Measurements from ENCODE around the gene ZCCHC13. TPM values are rescaled to one million over a fixed set of nuclear protein-coding genes. Genes with fewer than 3 reads are reported as not detected.
A peak's percentile ranks its signal among the peaks of the same experiment; 100 is the strongest.

The ZCCHC13 gene
- total RNA-seq, 1 experiment from 2014 or later, result not detected

DNA sequence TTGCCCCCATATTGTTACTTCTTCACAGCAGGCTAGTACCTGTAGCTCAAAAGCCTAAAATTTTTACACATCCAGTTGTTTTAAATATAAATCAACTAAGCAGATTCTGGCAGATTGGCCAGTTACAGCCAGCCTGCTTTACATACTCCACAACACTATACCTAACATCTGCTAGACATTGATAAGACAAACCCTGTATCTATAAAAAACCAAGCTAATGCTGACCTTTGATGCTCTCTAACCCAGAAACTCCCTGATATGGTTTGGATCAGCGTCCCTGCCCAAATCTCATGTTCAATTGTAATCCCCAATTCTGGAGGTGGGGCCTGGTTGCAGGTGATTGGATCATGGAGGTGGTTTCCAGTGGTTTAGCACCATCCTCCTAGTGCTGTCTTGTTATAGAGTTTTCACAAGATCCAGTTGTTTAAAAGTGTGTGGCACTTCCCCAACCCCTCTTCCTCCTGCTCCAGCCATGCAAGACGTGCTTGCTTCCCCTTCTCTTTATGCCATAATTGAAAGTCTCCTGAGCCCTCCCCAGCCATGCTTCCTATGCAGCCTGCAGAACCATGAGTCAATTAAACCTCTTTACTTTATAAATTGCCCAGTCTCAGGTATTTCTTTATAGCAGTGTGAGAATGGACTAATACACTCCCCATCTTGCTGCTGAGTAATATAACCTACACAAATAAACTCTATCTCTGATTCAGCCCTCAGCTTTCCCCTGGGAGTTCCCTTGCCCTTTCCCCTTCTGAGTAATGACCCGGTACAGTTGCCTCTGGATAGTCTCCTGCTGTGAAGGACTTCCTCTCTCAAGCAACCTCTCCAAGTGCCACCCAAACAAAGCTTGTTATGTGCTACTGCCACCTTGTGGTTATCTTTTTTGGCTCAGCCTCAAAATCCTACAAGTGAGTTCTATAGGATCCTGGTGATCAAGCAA, 39.6 kb downstream of the ZCCHC13 start:
- Histone ChIP-seq H3K9me2 (replicated peaks; ENCODE audit: low read length) (no peaks in the 10 kb centered on the region), H4K20me1 (ENCODE audit: low read length) (no peaks in the 10 kb centered on the region), H2AFZ (ENCODE audit: low read length) (no peak overlapping the region), H3K4me2 (ENCODE audit: low read length) (peak overlapping the region; percentile 58), H3K9ac (ENCODE audit: low read length) (peak overlapping the region; percentile 39; the same call in 1 of the 2 replicates), H3F3A (ENCODE audit: low read length, unreplicated experiment) (peaks cover 4% of the 10 kb centered on the region), H3K9me3 (ENCODE audit: low read length) (no peaks in the 10 kb centered on the region), H3K27me3 (ENCODE audit: low read length) (no peaks in the 10 kb centered on the region), H3K4me1 (ENCODE audit: insufficient read depth, low read length) (peaks cover 8% of the 10 kb centered on the region), H3K4me3 (ENCODE audit: low read length) (peak overlapping the region; percentile 15; the same call in 1 of the 2 replicates), H3K27ac (ENCODE audit: low read length) (peak overlapping the region; percentile 89), H3K36me3 (ENCODE audit: low read depth, low read length) (no peaks in the 10 kb centered on the region), H3K79me2 (ENCODE audit: low read length) (no peaks in the 10 kb centered on the region)
- BruUV-seq (replicated peaks), result no TSS peak
- DNase-seq (peak; percentile 96), ATAC-seq (peak; percentile 99)
- CTCF ChIA-PET, result interaction anchor here (0.5 to 0.6 kb wide), 2 partner anchors 209 to 364 kb away, joined by 3 to 6 read pairs; no protein-coding TSS in a partner anchor
- POLR2A ChIA-PET (ENCODE audit: unreplicated experiment), result interaction anchor here (0.5 to 0.6 kb wide), 2 partner anchors 51 to 150 kb away, joined by 3 to 12 read pairs; no protein-coding TSS in a partner anchor
- TF ChIP-seq EZH2phosphoT487 (IDR thresholded peaks at IDR 0.05; ENCODE audit: borderline replicate concordance, low read length), result no peak
- TF ChIP-seq, protein P1, sequence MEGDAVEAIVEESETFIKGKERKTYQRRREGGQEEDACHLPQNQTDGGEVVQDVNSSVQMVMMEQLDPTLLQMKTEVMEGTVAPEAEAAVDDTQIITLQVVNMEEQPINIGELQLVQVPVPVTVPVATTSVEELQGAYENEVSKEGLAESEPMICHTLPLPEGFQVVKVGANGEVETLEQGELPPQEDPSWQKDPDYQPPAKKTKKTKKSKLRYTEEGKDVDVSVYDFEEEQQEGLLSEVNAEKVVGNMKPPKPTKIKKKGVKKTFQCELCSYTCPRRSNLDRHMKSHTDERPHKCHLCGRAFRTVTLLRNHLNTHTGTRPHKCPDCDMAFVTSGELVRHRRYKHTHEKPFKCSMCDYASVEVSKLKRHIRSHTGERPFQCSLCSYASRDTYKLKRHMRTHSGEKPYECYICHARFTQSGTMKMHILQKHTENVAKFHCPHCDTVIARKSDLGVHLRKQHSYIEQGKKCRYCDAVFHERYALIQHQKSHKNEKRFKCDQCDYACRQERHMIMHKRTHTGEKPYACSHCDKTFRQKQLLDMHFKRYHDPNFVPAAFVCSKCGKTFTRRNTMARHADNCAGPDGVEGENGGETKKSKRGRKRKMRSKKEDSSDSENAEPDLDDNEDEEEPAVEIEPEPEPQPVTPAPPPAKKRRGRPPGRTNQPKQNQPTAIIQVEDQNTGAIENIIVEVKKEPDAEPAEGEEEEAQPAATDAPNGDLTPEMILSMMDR (conservative IDR thresholded peaks at IDR 0.05; ENCODE audit: low read depth, low read length), result peak; percentile 79
- intact Hi-C loops (cut with micrococcal nuclease), result loop anchor here (1.0 to 5.0 kb wide), 6 partner anchors 39 to 488 kb away; no protein-coding TSS in a partner anchor

DNA sequence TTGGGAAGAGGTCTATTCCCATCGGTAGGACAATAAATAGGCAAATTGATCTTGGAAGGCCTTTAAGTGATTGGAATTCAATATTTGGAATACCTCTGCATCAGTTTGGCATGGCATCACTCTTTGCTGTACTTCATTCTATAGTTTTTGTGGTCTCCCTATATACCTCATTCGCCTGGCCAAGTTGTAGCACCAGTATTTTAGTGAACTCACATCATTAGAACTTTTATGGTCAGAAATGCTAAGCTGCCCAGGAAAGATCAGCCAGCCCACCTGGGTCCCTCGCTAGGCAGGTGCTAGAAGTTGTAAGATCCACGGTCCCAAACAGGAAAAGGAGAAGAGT, 40.3 kb downstream of the ZCCHC13 start:
- ATAC-seq, result peak; percentile 5
- ChIA-PET POLR2A (ENCODE audit: unreplicated experiment) (interaction anchor here (0.6 kb wide), 2 partner anchors 150 to 360 kb away, joined by 3 to 12 read pairs; no protein-coding TSS in a partner anchor), CTCF (no interaction called here)
- DNase-seq, result no peak
- Histone ChIP-seq H3F3A (ENCODE audit: low read length, unreplicated experiment) (peaks cover 4% of the 10 kb centered on the region), H3K4me2 (ENCODE audit: low read length) (no peak overlapping the region), H3K36me3 (ENCODE audit: low read depth, low read length) (no peaks in the 10 kb centered on the region), H3K9me3 (ENCODE audit: low read length) (no peaks in the 10 kb centered on the region), H4K20me1 (ENCODE audit: low read length) (no peaks in the 10 kb centered on the region), H3K9me2 (replicated peaks; ENCODE audit: low read length) (no peaks in the 10 kb centered on the region), H3K27me3 (ENCODE audit: low read length) (no peaks in the 10 kb centered on the region), H3K9ac (ENCODE audit: low read length) (no peak overlapping the region), H3K79me2 (ENCODE audit: low read length) (no peaks in the 10 kb centered on the region), H3K4me1 (ENCODE audit: insufficient read depth, low read length) (peaks cover 12% of the 10 kb centered on the region), H3K27ac (ENCODE audit: low read length) (no peak overlapping the region), H2AFZ (ENCODE audit: low read length) (no peak overlapping the region), H3K4me3 (ENCODE audit: low read length) (no peak overlapping the region)
- intact Hi-C loops (cut with micrococcal nuclease), result loop anchor here (1.0 to 5.0 kb wide), 6 partner anchors 38 to 489 kb away; no protein-coding TSS in a partner anchor
- TF ChIP-seq EZH2phosphoT487 (IDR thresholded peaks at IDR 0.05; ENCODE audit: borderline replicate concordance, low read length) (no peak), EZH2 (IDR thresholded peaks at IDR 0.05; ENCODE audit: low read length, unreplicated experiment) (no peak)
- TF ChIP-seq, protein P1 (conservative IDR thresholded peaks at IDR 0.05; ENCODE audit: low read depth, low read length), result 0 out of 2 replicates have a peak, but pooled peaks have one; percentile 0
- no TSS peak for BruUV-seq (replicated peaks)

Data from PC-3 (cell line).